H9 (cell line): ENCODE measurements around the gene KDM4C. TPM values are rescaled to one million over a fixed set of nuclear protein-coding genes. Genes with fewer than 3 reads are reported as not detected.

Source experiments
- DNase-seq: peaks from one replicate; pipeline ENCODE4 v3.0.0-alpha.2; 2017
- H2AFZ ChIP-seq: one replicate; pipeline ENCODE4 v1.6.1; 2013; ENCODE audit warnings: mild to moderate bottlenecking, low read length, control low read depth, moderate library complexity
- H2AK5ac ChIP-seq: 2 replicates; pipeline ENCODE4 v1.6.1; 2013; ENCODE audit warnings: low read length, control low read depth, mixed read lengths; ENCODE audit not compliant: insufficient read length
- H2BK120ac ChIP-seq: one replicate; pipeline ENCODE4 v1.6.1; 2013; ENCODE audit warnings: low read depth, mild to moderate bottlenecking, low read length, control low read depth, inconsistent platforms; ENCODE audit not compliant: poor library complexity, severe bottlenecking
- H2BK12ac ChIP-seq: 2 replicates; pipeline ENCODE4 v1.6.1; 2013; ENCODE audit warnings: low read length, control low read depth, mixed read lengths, low read depth; ENCODE audit not compliant: insufficient read length
- H2BK15ac ChIP-seq: 2 replicates; pipeline ENCODE4 v1.6.1; 2013; ENCODE audit warnings: low read depth, low read length, control low read depth
- H2BK20ac ChIP-seq: one replicate; pipeline ENCODE4 v1.6.1; 2013; ENCODE audit warnings: low read depth, mild to moderate bottlenecking, low read length, control low read depth, inconsistent platforms; ENCODE audit not compliant: poor library complexity, severe bottlenecking
- H2BK5ac ChIP-seq: 2 replicates; pipeline ENCODE4 v1.6.1; 2013; ENCODE audit warnings: low read length, control low read depth, mixed read lengths; ENCODE audit not compliant: insufficient read length
- H3K14ac ChIP-seq: 2 replicates; pipeline ENCODE4 v1.6.1; 2013; ENCODE audit warnings: low read length, control low read depth; ENCODE audit not compliant: insufficient read depth
- H3K18ac ChIP-seq: 2 replicates; pipeline ENCODE4 v1.6.1; 2013; ENCODE audit warnings: low read depth, mild to moderate bottlenecking, mixed read lengths, low read length, control low read depth; ENCODE audit not compliant: insufficient read length
- H3K23ac ChIP-seq: 2 replicates; pipeline ENCODE4 v1.6.1; 2013; ENCODE audit warnings: low read length, control low read depth, mixed read lengths, low read depth; ENCODE audit not compliant: insufficient read length
- H3K23me2 ChIP-seq: 2 replicates; pipeline ENCODE4 v1.6.1; 2013; ENCODE audit warnings: low read depth, mild to moderate bottlenecking, mixed read lengths, low read length, control low read depth; ENCODE audit not compliant: insufficient read length, poor library complexity, severe bottlenecking
- H3K27ac ChIP-seq: 2 replicates; pipeline ENCODE4 v1.5.1; 2013; ENCODE audit warnings: low read length, control low read depth, mixed read lengths, low read depth; ENCODE audit not compliant: insufficient read length
- H3K27me3 ChIP-seq: 2 replicates; pipeline ENCODE4 v1.6.1; 2013; ENCODE audit warnings: low read length, control low read depth, inconsistent platforms; ENCODE audit not compliant: insufficient read depth
- H3K4ac ChIP-seq: 2 replicates; pipeline ENCODE4 v1.6.1; 2013; ENCODE audit warnings: low read depth, mild to moderate bottlenecking, control low read depth, inconsistent platforms, low read length, moderate library complexity
- H3K4me1 ChIP-seq: 2 replicates; pipeline ENCODE4 v1.6.1; 2013; ENCODE audit warnings: low read length, control low read depth, inconsistent platforms; ENCODE audit not compliant: insufficient read depth
- H3K4me2 ChIP-seq: 2 replicates; pipeline ENCODE4 v1.6.1; 2013; ENCODE audit warnings: low read length, control low read depth, mixed read lengths; ENCODE audit not compliant: insufficient read length, insufficient read depth
- H3K56ac ChIP-seq: 2 replicates; pipeline ENCODE4 v1.6.1; 2013; ENCODE audit warnings: low read depth, mild to moderate bottlenecking, mixed read lengths, low read length, control low read depth; ENCODE audit not compliant: insufficient read length
- H3K79me1 ChIP-seq: 2 replicates; pipeline ENCODE4 v1.6.1; 2013; ENCODE audit warnings: low read depth, mild to moderate bottlenecking, moderate library complexity, low read length, control low read depth, inconsistent platforms; ENCODE audit not compliant: insufficient read depth, poor library complexity, severe bottlenecking
- H3K79me2 ChIP-seq: 2 replicates; pipeline ENCODE4 v1.6.1; 2013; ENCODE audit warnings: low read length, control low read depth, inconsistent platforms; ENCODE audit not compliant: insufficient read depth
- H3K9ac ChIP-seq: 2 replicates; pipeline ENCODE4 v1.6.1; 2013; ENCODE audit warnings: low read length, control low read depth, mixed read lengths; ENCODE audit not compliant: insufficient read length; ENCODE audit errors: extremely low read depth
- H3K9me3 ChIP-seq: one replicate; pipeline ENCODE4 v1.6.1; 2013; ENCODE audit warnings: low read depth, low read length, inconsistent platforms; ENCODE audit not compliant: control insufficient read depth
- H3T11ph ChIP-seq: one replicate; pipeline ENCODE4 v1.6.1; 2013; ENCODE audit warnings: mild to moderate bottlenecking, low read length, control low read depth, inconsistent platforms
- H4K20me1 ChIP-seq: one replicate; pipeline ENCODE4 v1.6.1; 2013; ENCODE audit not compliant: control insufficient read depth, insufficient read length, insufficient read depth
- H4K5ac ChIP-seq: 2 replicates; pipeline ENCODE4 v1.6.1; 2013; ENCODE audit warnings: low read depth, mild to moderate bottlenecking, mixed read lengths, low read length, control low read depth; ENCODE audit not compliant: insufficient read length
- H4K8ac ChIP-seq: replicated peaks from 2 replicates; pipeline ENCODE4 v1.6.1; 2013; ENCODE audit warnings: low read length, control low read depth, mixed read lengths, low read depth; ENCODE audit not compliant: insufficient read length
- H4K91ac ChIP-seq: 2 replicates; pipeline ENCODE4 v1.6.1; 2013; ENCODE audit warnings: low read depth, mild to moderate bottlenecking, moderate library complexity, mixed read lengths, low read length, control low read depth; ENCODE audit not compliant: insufficient read length
- H3K27ac Mint-ChIP-seq, 3 experiments: 2 replicates in 2 of 3; 3 replicates in 1 of 3; pipeline ENCODE4 v1.8.0; 2020 to 2021; ENCODE audit warnings: mixed read lengths in 3 of 3, mild to moderate bottlenecking in 1 of 3, moderate library complexity in 1 of 3
- H3K27me3 Mint-ChIP-seq: 2 replicates; pipeline ENCODE4 v1.8.0; 2021; ENCODE audit warnings: low read depth, mild to moderate bottlenecking, moderate library complexity, mixed read lengths
- H3K36me3 Mint-ChIP-seq, 3 experiments: 2 replicates in 2 of 3; 3 replicates in 1 of 3; pipeline ENCODE4 v1.8.0; 2020 to 2021; ENCODE audit warnings: low read depth in 3 of 3, mixed read lengths in 3 of 3; ENCODE audit not compliant: insufficient read depth in 1 of 3
- H3K4me1 Mint-ChIP-seq, 2 experiments: 2 replicates each; pipeline ENCODE4 v1.8.0; 2020; ENCODE audit warnings: mixed read lengths in 2 of 2
- H3K4me3 Mint-ChIP-seq, 2 experiments: 2 replicates in 1 of 2; 3 replicates in 1 of 2; pipeline ENCODE4 v1.8.0; 2020 to 2021; ENCODE audit warnings: mild to moderate bottlenecking in 2 of 2, mixed read lengths in 2 of 2, moderate library complexity in 1 of 2
- H3K9me3 Mint-ChIP-seq, 2 experiments: 2 replicates in 1 of 2; 3 replicates in 1 of 2; pipeline ENCODE4 v1.8.0; 2020; ENCODE audit warnings: mild to moderate bottlenecking in 2 of 2, mixed read lengths in 2 of 2, moderate library complexity in 1 of 2
- WGBS: extraction: QIAGEN DNeasy Blood & Tissue Kit; methylation state at CpG from one replicate; pipeline ENCODE4 v1.1.7; 2013; ENCODE audit warnings: missing lambda C conversion rate, low lambda C conversion rate, mixed read lengths; ENCODE audit not compliant: insufficient read length; ENCODE audit errors: extremely low coverage; 5-methylcytosine and 5-hydroxymethylcytosine counted together
- total RNA-seq: library from RNA; stranded (reverse); gene quantifications from 2 replicates; pipeline ENCODE4 v1.2.1, GENCODE V29; 2021
- TF ChIP-seq, protein P1 (sequence below): fragments of 200-600 bp; sonication (generic); conservative IDR thresholded peaks from 3 replicates; pipeline ENCODE4 v1.8.0; 2021; ENCODE audit warnings: antibody characterized with exemption, mild to moderate bottlenecking

Gene KDM4C
- total RNA-seq, 1 experiment from 2014 or later = 24.0 TPM

- WGBS = no CpG with 5 or more reads among the region's 1 CpG
Measured at GRCh38 chr9:7071916-7072315, 314.1 kb downstream of the KDM4C start.

More at GRCh38 chr9:7071916-7072315, 314.1 kb downstream of the KDM4C start:
- Histone ChIP-seq H3K9me3 (no peaks in the 10 kb centered on the region), H3K4ac (no peak overlapping the region), H3K9ac (no peak overlapping the region), H2BK12ac (no peak overlapping the region), H3K27me3 (no peaks in the 10 kb centered on the region), H3K4me1 (no peaks in the 10 kb centered on the region), H2AFZ (no peak overlapping the region), H3K14ac (no peak overlapping the region), H2BK5ac (no peak overlapping the region), H3K4me2 (no peak overlapping the region), H4K20me1 (no peaks in the 10 kb centered on the region), H2BK120ac (no peak overlapping the region), H3K18ac (no peak overlapping the region), H3T11ph (no peak overlapping the region), H3K56ac (no peak overlapping the region), H3K23me2 (no peaks in the 10 kb centered on the region), H2AK5ac (no peak overlapping the region), H4K5ac (no peak overlapping the region), H2BK20ac (no peak overlapping the region), H4K91ac (no peak overlapping the region), H3K79me1 (no peaks in the 10 kb centered on the region), H3K27ac (no peak overlapping the region), H4K8ac (no peak overlapping the region), H3K79me2 (no peaks in the 10 kb centered on the region), H3K23ac (no peak overlapping the region), H2BK15ac (no peak overlapping the region)
- H3K9me3 Mint-ChIP-seq = no peaks in the 10 kb centered on the region
- H3K36me3 Mint-ChIP-seq = no peaks in the 10 kb centered on the region; a peak in 1 of 7 replicates
- peaks cover 0 to 7% of the 10 kb centered on the region in 2 experiments; a peak in 2 of 4 replicates for H3K4me1 Mint-ChIP-seq
- DNase-seq = no peak
- H3K27ac Mint-ChIP-seq = no peak overlapping the region
- TF ChIP-seq, protein P1, sequence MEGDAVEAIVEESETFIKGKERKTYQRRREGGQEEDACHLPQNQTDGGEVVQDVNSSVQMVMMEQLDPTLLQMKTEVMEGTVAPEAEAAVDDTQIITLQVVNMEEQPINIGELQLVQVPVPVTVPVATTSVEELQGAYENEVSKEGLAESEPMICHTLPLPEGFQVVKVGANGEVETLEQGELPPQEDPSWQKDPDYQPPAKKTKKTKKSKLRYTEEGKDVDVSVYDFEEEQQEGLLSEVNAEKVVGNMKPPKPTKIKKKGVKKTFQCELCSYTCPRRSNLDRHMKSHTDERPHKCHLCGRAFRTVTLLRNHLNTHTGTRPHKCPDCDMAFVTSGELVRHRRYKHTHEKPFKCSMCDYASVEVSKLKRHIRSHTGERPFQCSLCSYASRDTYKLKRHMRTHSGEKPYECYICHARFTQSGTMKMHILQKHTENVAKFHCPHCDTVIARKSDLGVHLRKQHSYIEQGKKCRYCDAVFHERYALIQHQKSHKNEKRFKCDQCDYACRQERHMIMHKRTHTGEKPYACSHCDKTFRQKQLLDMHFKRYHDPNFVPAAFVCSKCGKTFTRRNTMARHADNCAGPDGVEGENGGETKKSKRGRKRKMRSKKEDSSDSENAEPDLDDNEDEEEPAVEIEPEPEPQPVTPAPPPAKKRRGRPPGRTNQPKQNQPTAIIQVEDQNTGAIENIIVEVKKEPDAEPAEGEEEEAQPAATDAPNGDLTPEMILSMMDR = no peak
- no peak overlapping the region for H3K4me3 Mint-ChIP-seq
- no peaks in the 10 kb centered on the region for H3K27me3 Mint-ChIP-seq
